Measurements from ENCODE around the gene DOCK3. TPM values are rescaled to one million over a fixed set of nuclear protein-coding genes. Genes with fewer than 3 reads are reported as not detected.

The DOCK3 gene
- total and polyA plus RNA-seq, 4 donors: 0.01 to 0.08 (median 0.06) TPM; not detected in 1

- no peak overlapping the region for H3K4me3 ChIP-seq (ENCODE audit: low read depth in 1 of 3, low read length in 3 of 3)
- WGBS: 48% methylated on average over 3 of the region's 3 CpGs
- no peak overlapping the region for H3K27ac ChIP-seq (ENCODE audit: low read depth in 1 of 2, low read length in 2 of 2)
- no peak for TF ChIP-seq GABPA (IDR thresholded peaks at IDR 0.05 in 1 of 2, conservative IDR thresholded peaks at IDR 0.05 in 1 of 2)
- TF ChIP-seq REST (IDR thresholded peaks at IDR 0.05): no peak
- TF ChIP-seq HNF4A (conservative IDR thresholded peaks at IDR 0.05): no peak
- no peak for TF ChIP-seq EGR1 (IDR thresholded peaks at IDR 0.05; ENCODE audit: low read depth in 2 of 2)
- TF ChIP-seq FOXA1 (IDR thresholded peaks at IDR 0.05): no peak
- no peak for TF ChIP-seq RAD21 (IDR thresholded peaks at IDR 0.05)
- no peak for TF ChIP-seq JUND (IDR thresholded peaks at IDR 0.05)
- H3K9me3 ChIP-seq (ENCODE audit: control insufficient read depth in 4 of 4, low read length in 3 of 4): no peaks in the 10 kb centered on the region
- DNase-seq (ENCODE audit: low spot score): no peak
- H3K36me3 ChIP-seq (ENCODE audit: control insufficient read depth in 4 of 4, insufficient read depth in 3 of 4, low read depth in 1 of 4, low read length in 3 of 4): no peaks in the 10 kb centered on the region
- H3K4me1 ChIP-seq (ENCODE audit: control insufficient read depth in 4 of 4, insufficient read depth in 4 of 4, low read length in 3 of 4): no peaks in the 10 kb centered on the region
- no peak overlapping the region for H3K9ac ChIP-seq (ENCODE audit: low read depth in 1 of 2, low read length in 2 of 2)
- no peaks in the 10 kb centered on the region for H3K27me3 ChIP-seq (ENCODE audit: control insufficient read depth in 4 of 4, insufficient read depth in 4 of 4, low read length in 3 of 4)
Observed at GRCh38 chr3:50655009-50655830, 19.5 kb upstream of the DOCK3 start.

DNA sequence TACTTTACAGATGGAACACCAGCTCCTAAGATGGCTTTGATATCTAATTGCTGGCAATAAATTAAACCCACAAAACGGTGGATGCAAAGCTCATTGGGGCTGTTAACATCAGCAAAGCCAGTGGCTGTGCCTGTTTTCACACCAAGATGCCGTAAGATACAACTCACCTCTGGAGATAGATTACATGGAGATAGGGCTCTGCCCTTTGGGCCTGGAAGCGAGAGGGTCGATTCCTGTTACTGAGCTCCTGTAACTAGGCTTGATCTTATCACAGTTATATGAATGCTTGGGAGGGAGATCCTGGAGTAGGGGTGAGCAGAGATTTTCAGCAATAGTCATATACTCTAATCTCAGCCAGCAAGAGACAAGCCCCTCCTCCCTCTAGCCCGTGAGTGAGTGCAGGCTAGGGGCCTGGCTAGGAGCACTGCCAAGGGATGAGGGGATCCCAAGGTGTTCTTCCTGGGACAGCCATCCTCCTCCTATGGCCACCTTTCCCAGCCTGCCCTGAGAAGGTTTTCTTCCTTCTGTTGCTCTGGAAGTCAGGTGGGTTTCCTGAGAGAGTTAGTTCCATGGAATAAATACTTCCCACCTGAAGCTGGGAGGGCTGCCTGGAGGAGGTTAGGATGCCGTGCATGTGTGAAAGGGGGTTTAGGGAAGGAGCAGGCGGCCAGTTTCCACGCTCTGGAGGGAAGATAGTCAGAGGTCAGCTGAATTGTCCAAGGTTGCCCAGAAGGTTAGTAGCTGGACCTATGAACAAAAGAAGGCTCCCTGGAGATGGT lies 18.1 kb upstream of the DOCK3 start:
- H3K27me3 ChIP-seq (ENCODE audit: control insufficient read depth in 4 of 4, insufficient read depth in 4 of 4, low read length in 3 of 4): no peaks in the 10 kb centered on the region
- WGBS: 68% methylated on average over 8 of the region's 8 CpGs
- no peak for DNase-seq (ENCODE audit: low spot score)
- H3K36me3 ChIP-seq (ENCODE audit: control insufficient read depth in 4 of 4, insufficient read depth in 3 of 4, low read depth in 1 of 4, low read length in 3 of 4): no peaks in the 10 kb centered on the region
- no peaks in the 10 kb centered on the region for H3K4me1 ChIP-seq (ENCODE audit: control insufficient read depth in 4 of 4, insufficient read depth in 4 of 4, low read length in 3 of 4)
- no peak overlapping the region for H3K4me3 ChIP-seq (ENCODE audit: low read depth in 1 of 3, low read length in 3 of 3)
- TF ChIP-seq EGR1 (IDR thresholded peaks at IDR 0.05; ENCODE audit: low read depth in 2 of 2): no peak
- no peak for TF ChIP-seq HNF4A (conservative IDR thresholded peaks at IDR 0.05)
- TF ChIP-seq GABPA (IDR thresholded peaks at IDR 0.05 in 1 of 2, conservative IDR thresholded peaks at IDR 0.05 in 1 of 2): no peak
- TF ChIP-seq NR2F2 (IDR thresholded peaks at IDR 0.05): no peak
- no peak overlapping the region for H3K9ac ChIP-seq (ENCODE audit: low read depth in 1 of 2, low read length in 2 of 2)
- H3K9me3 ChIP-seq (ENCODE audit: control insufficient read depth in 4 of 4, low read length in 3 of 4): no peaks in the 10 kb centered on the region
- H3K27ac ChIP-seq (ENCODE audit: low read depth in 1 of 2, low read length in 2 of 2): no peak overlapping the region

- WGBS: 94% methylated on average over 5 of the region's 5 CpGs
- Histone ChIP-seq H3K27ac (ENCODE audit: low read depth in 1 of 2, low read length in 2 of 2) (no peak overlapping the region), H3K9ac (ENCODE audit: low read depth in 1 of 2, low read length in 2 of 2) (no peak overlapping the region), H3K4me1 (ENCODE audit: control insufficient read depth in 4 of 4, insufficient read depth in 4 of 4, low read length in 3 of 4) (no peaks in the 10 kb centered on the region), H3K36me3 (ENCODE audit: control insufficient read depth in 4 of 4, insufficient read depth in 3 of 4, low read depth in 1 of 4, low read length in 3 of 4) (no peaks in the 10 kb centered on the region), H3K27me3 (ENCODE audit: control insufficient read depth in 4 of 4, insufficient read depth in 4 of 4, low read length in 3 of 4) (no peaks in the 10 kb centered on the region), H3K9me3 (ENCODE audit: control insufficient read depth in 4 of 4, low read length in 3 of 4) (no peaks in the 10 kb centered on the region), H3K4me3 (ENCODE audit: low read depth in 1 of 3, low read length in 3 of 3) (no peak overlapping the region)
- DNase-seq (ENCODE audit: low spot score): no peak
- TF ChIP-seq SP1 (IDR thresholded peaks at IDR 0.05) (no peak), GABPA (IDR thresholded peaks at IDR 0.05 in 1 of 2, conservative IDR thresholded peaks at IDR 0.05 in 1 of 2) (no peak), RXRA (IDR thresholded peaks at IDR 0.05) (no peak), FOXA2 (IDR thresholded peaks at IDR 0.05) (no peak), YY1 (IDR thresholded peaks at IDR 0.05) (no peak), RAD21 (IDR thresholded peaks at IDR 0.05) (no peak), CTCF (IDR thresholded peaks at IDR 0.05; ENCODE audit: low read depth, low read length, missing input control) (no peak), NR2F2 (IDR thresholded peaks at IDR 0.05) (no peak), HNF4A (conservative IDR thresholded peaks at IDR 0.05) (no peak), ATF3 (IDR thresholded peaks at IDR 0.05) (no peak), EGR1 (IDR thresholded peaks at IDR 0.05; ENCODE audit: low read depth in 2 of 2) (no peak), MAX (IDR thresholded peaks at IDR 0.05) (no peak), TAF1 (conservative IDR thresholded peaks at IDR 0.05) (no peak), HNF4G (IDR thresholded peaks at IDR 0.05) (no peak), JUND (IDR thresholded peaks at IDR 0.05) (no peak), FOXA1 (IDR thresholded peaks at IDR 0.05) (no peak)
- TF ChIP-seq, protein P1, sequence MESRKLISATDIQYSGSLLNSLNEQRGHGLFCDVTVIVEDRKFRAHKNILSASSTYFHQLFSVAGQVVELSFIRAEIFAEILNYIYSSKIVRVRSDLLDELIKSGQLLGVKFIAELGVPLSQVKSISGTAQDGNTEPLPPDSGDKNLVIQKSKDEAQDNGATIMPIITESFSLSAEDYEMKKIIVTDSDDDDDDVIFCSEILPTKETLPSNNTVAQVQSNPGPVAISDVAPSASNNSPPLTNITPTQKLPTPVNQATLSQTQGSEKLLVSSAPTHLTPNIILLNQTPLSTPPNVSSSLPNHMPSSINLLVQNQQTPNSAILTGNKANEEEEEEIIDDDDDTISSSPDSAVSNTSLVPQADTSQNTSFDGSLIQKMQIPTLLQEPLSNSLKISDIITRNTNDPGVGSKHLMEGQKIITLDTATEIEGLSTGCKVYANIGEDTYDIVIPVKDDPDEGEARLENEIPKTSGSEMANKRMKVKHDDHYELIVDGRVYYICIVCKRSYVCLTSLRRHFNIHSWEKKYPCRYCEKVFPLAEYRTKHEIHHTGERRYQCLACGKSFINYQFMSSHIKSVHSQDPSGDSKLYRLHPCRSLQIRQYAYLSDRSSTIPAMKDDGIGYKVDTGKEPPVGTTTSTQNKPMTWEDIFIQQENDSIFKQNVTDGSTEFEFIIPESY (IDR thresholded peaks at IDR 0.05): no peak
Observed at GRCh38 chr3:50657407-50657806, 17.3 kb upstream of the DOCK3 start.

All from liver (tissue), 9 donors.